ENCODE results near the gene CHIA. TPM values are rescaled to one million over a fixed set of nuclear protein-coding genes. Genes with fewer than 3 reads are reported as not detected.
A peak's percentile ranks its signal among the peaks of the same experiment; 100 is the strongest.

The CHIA gene
- total RNA-seq, 3 donors from 2014 or later (not counting 1 experiment from before 2014, with no cell fraction given), result not detected

GRCh38 chr1:111269825-111270406 lies 20.7 kb upstream of the CHIA start:
- Mint-ChIP-seq H3K4me3 (no peak overlapping the region), H3K27ac (no peak overlapping the region), H3K27me3 (ENCODE audit: low read depth in 2 of 2) (peaks cover 56 to 61% of the 10 kb centered on the region in 2 donors), H3K36me3 (peaks cover 9% of the 10 kb centered on the region), H3K4me1 (peaks cover 11 to 12% of the 10 kb centered on the region in 2 donors), H3K9me3 (peaks cover 0 to 8% of the 10 kb centered on the region in 2 donors)
- DNase-seq (no peak), ATAC-seq (no peak)
- WGBS (ENCODE audit: insufficient coverage), result 91% methylated on average over 4 of the region's 4 CpGs
- H3K4me1 ChIP-seq (ENCODE audit: control insufficient read depth, insufficient read depth, low read length), result peaks cover 14% of the 10 kb centered on the region
- no peak for TF ChIP-seq CTCF (IDR thresholded peaks at IDR 0.05)
- no peaks in the 10 kb centered on the region for H3K36me3 ChIP-seq (ENCODE audit: control insufficient read depth, insufficient read depth, low read length)
- H3K4me3 ChIP-seq (ENCODE audit: low read length), result no peak overlapping the region
- peaks cover 25% of the 10 kb centered on the region for H3K27me3 ChIP-seq (ENCODE audit: control insufficient read depth, insufficient read depth, low read length)
- intact Hi-C loops (cut with micrococcal nuclease), result no loop called here
- peaks cover 3% of the 10 kb centered on the region for H3K9me3 ChIP-seq (ENCODE audit: control insufficient read depth, insufficient read depth, low read length)
- H3K27ac ChIP-seq (ENCODE audit: low read length), result no peak overlapping the region

- Histone ChIP-seq H3K27me3 (ENCODE audit: control insufficient read depth, insufficient read depth, low read length) (peaks cover 25% of the 10 kb centered on the region), H3K9me3 (ENCODE audit: control insufficient read depth, insufficient read depth, low read length) (peaks cover 3% of the 10 kb centered on the region), H3K4me1 (ENCODE audit: control insufficient read depth, insufficient read depth, low read length) (peaks cover 17% of the 10 kb centered on the region), H3K36me3 (ENCODE audit: control insufficient read depth, insufficient read depth, low read length) (no peaks in the 10 kb centered on the region), H3K27ac (ENCODE audit: low read length) (no peak overlapping the region), H3K4me3 (ENCODE audit: low read length) (peak overlapping the region; percentile 2)
- 10% methylated on average over 40 of the region's 40 CpGs for WGBS (ENCODE audit: insufficient coverage)
- ATAC-seq, result peak in 2 of 3 donors; percentile 21 to 63
- Mint-ChIP-seq H3K4me3 (peak overlapping the region; percentile 43), H3K27me3 (ENCODE audit: low read depth in 2 of 2) (peaks cover 47 to 51% of the 10 kb centered on the region in 2 donors), H3K4me1 (peaks cover 11 to 12% of the 10 kb centered on the region in 2 donors), H3K9me3 (peaks cover 0 to 3% of the 10 kb centered on the region in 2 donors), H3K36me3 (no peaks in the 10 kb centered on the region), H3K27ac (no peak overlapping the region)
- intact Hi-C loops (cut with micrococcal nuclease), result no loop called here
- peak in 1 of 2 donors; percentile 29 for DNase-seq
- no peak for TF ChIP-seq CTCF (IDR thresholded peaks at IDR 0.05)
Observed at GRCh38 chr1:111270771-111271463, 19.7 kb upstream of the CHIA start.

- Histone ChIP-seq H3K27me3 (ENCODE audit: control insufficient read depth, insufficient read depth, low read length) (peaks cover 25% of the 10 kb centered on the region), H3K36me3 (ENCODE audit: control insufficient read depth, insufficient read depth, low read length) (no peaks in the 10 kb centered on the region), H3K4me1 (ENCODE audit: control insufficient read depth, insufficient read depth, low read length) (peaks cover 17% of the 10 kb centered on the region), H3K4me3 (ENCODE audit: low read length) (no peak overlapping the region), H3K9me3 (ENCODE audit: control insufficient read depth, insufficient read depth, low read length) (peaks cover 3% of the 10 kb centered on the region), H3K27ac (ENCODE audit: low read length) (no peak overlapping the region)
- H3K36me3 Mint-ChIP-seq, result no peaks in the 10 kb centered on the region
- ATAC-seq, result no peak
- H3K27me3 Mint-ChIP-seq (ENCODE audit: low read depth in 2 of 2), result peaks cover 42 to 46% of the 10 kb centered on the region in 2 donors
- H3K4me1 Mint-ChIP-seq, result peaks cover 11 to 12% of the 10 kb centered on the region in 2 donors
- DNase-seq, result peak in 1 of 2 donors; percentile 10
- TF ChIP-seq CTCF (IDR thresholded peaks at IDR 0.05), result no peak
- peaks cover 0 to under 1% of the 10 kb centered on the region in 2 donors for H3K9me3 Mint-ChIP-seq
- intact Hi-C loops (cut with micrococcal nuclease), result no loop called here
- 30% methylated on average over 16 of the region's 16 CpGs for WGBS (ENCODE audit: insufficient coverage)
- peak overlapping the region; percentile 28 for H3K4me3 Mint-ChIP-seq
- H3K27ac Mint-ChIP-seq, result no peak overlapping the region
Observed at GRCh38 chr1:111271464-111271801, 19.2 kb upstream of the CHIA start.

Data from natural killer cell (primary cell).